Stomach (tissue), 4 donors: ENCODE data around the gene TMPRSS4.

Experiments used
- POLR2A ChIP-seq, 4 donors: fragments of 450-650 bp; IDR thresholded peaks; one replicate each; pipeline ENCODE4 v1.6.1; 2016; ENCODE audit warnings: antibody characterized with exemption in 4 of 4, control low read depth in 2 of 4, mild to moderate bottlenecking in 1 of 4, moderate library complexity in 1 of 4
- POLR2AphosphoS5 ChIP-seq, 3 donors: sonication (generic); formaldehyde crosslinking; IDR thresholded peaks; one replicate each; pipeline ENCODE4 v1.6.1; 2016; ENCODE audit warnings: antibody characterized with exemption in 3 of 3
- TF ChIP-seq, protein P1 (sequence below), 7 experiments: fragments of 450-650 bp in 4 of 7; fragments of 200-600 bp in 3 of 7; sonication (generic) in 3 of 7; IDR thresholded peaks; one replicate each; pipeline ENCODE4 v1.5.1; 2016 to 2019; ENCODE audit warnings: antibody characterized with exemption in 7 of 7, control low read depth in 2 of 7, mild to moderate bottlenecking in 1 of 7

DNA sequence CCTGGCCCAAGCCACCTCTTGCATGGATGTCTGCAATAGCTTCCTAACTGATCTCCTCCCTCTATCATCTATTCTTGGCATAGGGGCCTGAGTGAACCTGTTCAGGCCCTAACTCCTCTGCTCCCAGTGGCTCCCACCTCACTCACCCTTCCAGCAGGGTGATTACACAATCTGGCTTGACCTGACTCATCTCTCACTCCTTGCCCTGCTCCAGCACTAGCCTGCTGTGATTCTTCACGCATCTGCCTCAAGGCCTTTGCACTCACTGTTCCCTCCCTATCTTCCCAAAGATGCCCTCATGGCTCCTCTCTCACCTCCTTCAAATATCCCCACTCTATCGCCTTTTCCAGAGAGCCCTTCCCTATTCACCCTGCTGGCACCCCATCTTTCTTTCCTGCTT is 65.2 kb downstream of the TMPRSS4 start:
- TF ChIP-seq POLR2A (IDR thresholded peaks at IDR 0.05): no peak
- TF ChIP-seq, protein P1, sequence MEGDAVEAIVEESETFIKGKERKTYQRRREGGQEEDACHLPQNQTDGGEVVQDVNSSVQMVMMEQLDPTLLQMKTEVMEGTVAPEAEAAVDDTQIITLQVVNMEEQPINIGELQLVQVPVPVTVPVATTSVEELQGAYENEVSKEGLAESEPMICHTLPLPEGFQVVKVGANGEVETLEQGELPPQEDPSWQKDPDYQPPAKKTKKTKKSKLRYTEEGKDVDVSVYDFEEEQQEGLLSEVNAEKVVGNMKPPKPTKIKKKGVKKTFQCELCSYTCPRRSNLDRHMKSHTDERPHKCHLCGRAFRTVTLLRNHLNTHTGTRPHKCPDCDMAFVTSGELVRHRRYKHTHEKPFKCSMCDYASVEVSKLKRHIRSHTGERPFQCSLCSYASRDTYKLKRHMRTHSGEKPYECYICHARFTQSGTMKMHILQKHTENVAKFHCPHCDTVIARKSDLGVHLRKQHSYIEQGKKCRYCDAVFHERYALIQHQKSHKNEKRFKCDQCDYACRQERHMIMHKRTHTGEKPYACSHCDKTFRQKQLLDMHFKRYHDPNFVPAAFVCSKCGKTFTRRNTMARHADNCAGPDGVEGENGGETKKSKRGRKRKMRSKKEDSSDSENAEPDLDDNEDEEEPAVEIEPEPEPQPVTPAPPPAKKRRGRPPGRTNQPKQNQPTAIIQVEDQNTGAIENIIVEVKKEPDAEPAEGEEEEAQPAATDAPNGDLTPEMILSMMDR (IDR thresholded peaks at IDR 0.05): no peak
- TF ChIP-seq POLR2AphosphoS5 (IDR thresholded peaks at IDR 0.05): no peak
